PFSK-1 (cell line): ENCODE data around the gene CDKN2B-AS1.

ENCODE experiments used
- FOXP2 ChIP-seq: optimal IDR thresholded peaks from 2 replicates; pipeline ENCODE3; 2011; ENCODE audit warnings: borderline replicate concordance, control low read depth, inconsistent platforms; ENCODE audit not compliant: insufficient read depth; ENCODE audit errors: extremely low read length, extremely low read depth
- POLR2AphosphoS5 ChIP-seq: IDR thresholded peaks from 2 replicates; pipeline ENCODE4 v1.6.1; 2012; ENCODE audit warnings: low read depth, mild to moderate bottlenecking, control low read depth, low read length, moderate library complexity
- REST ChIP-seq, 2 experiments: IDR thresholded peaks; 2 replicates each; pipeline versions ENCODE4 v1.6.1 to v1.8.0; 2011 to 2012; ENCODE audit warnings: low read depth in 2 of 2, low read length in 2 of 2, control low read depth in 1 of 2, inconsistent platforms in 1 of 2, mild to moderate bottlenecking in 1 of 2, moderate library complexity in 1 of 2; ENCODE audit not compliant: insufficient read depth in 1 of 2
- SIN3A ChIP-seq: IDR thresholded peaks from 2 replicates; pipeline ENCODE4 v1.6.1; 2012; ENCODE audit warnings: mild to moderate bottlenecking, low read length, moderate library complexity, borderline replicate concordance; ENCODE audit not compliant: insufficient read depth
- TAF1 ChIP-seq: IDR thresholded peaks from 2 replicates; pipeline ENCODE4 v1.6.1; 2012; ENCODE audit warnings: low read length, control low read depth, borderline replicate concordance; ENCODE audit not compliant: insufficient read depth

Gene CDKN2B-AS1

GRCh38 chr9:22055090-22055489 is 60.5 kb downstream of the CDKN2B-AS1 start:
- TF ChIP-seq FOXP2, result no peak
- no peak for TF ChIP-seq SIN3A
- no peak for TF ChIP-seq TAF1
- TF ChIP-seq REST (IDR thresholded peaks at IDR 0.05; ENCODE audit: insufficient read depth in 1 of 2, low read depth in 2 of 2, low read length in 2 of 2), result no peak
- no peak for TF ChIP-seq POLR2AphosphoS5

- TF ChIP-seq SIN3A (no peak), REST (IDR thresholded peaks at IDR 0.05; ENCODE audit: insufficient read depth in 1 of 2, low read depth in 2 of 2, low read length in 2 of 2) (no peak), TAF1 (no peak), FOXP2 (no peak), POLR2AphosphoS5 (no peak)
Measured at GRCh38 chr9:22056402-22056801, 61.8 kb downstream of the CDKN2B-AS1 start.

GRCh38 chr9:22060831-22061383 is 66.3 kb downstream of the CDKN2B-AS1 start:
- TF ChIP-seq TAF1 (no peak), POLR2AphosphoS5 (no peak), FOXP2 (no peak), SIN3A (no peak), REST (IDR thresholded peaks at IDR 0.05; ENCODE audit: insufficient read depth in 1 of 2, low read depth in 2 of 2, low read length in 2 of 2) (no peak)

DNA sequence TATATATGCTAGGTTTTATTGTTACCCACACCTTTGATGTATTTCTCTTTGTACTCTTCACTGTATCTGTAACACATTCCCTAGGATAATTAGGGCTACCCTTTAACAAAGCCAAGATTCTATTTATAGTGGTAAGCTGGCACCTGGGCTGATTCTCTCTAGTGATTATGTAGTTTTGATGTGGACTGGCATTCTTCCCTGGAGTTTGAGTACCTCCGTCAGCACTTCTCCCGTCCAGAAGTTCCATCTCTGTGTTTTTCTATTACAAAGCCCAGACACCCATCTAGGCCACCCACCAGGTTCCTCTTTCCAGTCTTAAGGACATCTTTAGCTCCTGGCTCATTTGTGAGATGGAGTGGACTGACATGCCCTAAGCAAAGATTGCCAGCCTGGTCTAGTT is 70.4 kb downstream of the CDKN2B-AS1 start:
- no peak for TF ChIP-seq TAF1
- no peak for TF ChIP-seq SIN3A
- TF ChIP-seq FOXP2, result no peak
- no peak for TF ChIP-seq POLR2AphosphoS5
- TF ChIP-seq REST (IDR thresholded peaks at IDR 0.05; ENCODE audit: insufficient read depth in 1 of 2, low read depth in 2 of 2, low read length in 2 of 2), result no peak
